ENCODE results near the gene PTPN9. TPM values are rescaled to one million over a fixed set of nuclear protein-coding genes. Genes with fewer than 3 reads are reported as not detected.

PTPN9 gene
- total and polyA plus RNA-seq, 2 of the 4 experiments (the other 2 are of a cell fraction) = 26.5 to 38.9 TPM

DNA sequence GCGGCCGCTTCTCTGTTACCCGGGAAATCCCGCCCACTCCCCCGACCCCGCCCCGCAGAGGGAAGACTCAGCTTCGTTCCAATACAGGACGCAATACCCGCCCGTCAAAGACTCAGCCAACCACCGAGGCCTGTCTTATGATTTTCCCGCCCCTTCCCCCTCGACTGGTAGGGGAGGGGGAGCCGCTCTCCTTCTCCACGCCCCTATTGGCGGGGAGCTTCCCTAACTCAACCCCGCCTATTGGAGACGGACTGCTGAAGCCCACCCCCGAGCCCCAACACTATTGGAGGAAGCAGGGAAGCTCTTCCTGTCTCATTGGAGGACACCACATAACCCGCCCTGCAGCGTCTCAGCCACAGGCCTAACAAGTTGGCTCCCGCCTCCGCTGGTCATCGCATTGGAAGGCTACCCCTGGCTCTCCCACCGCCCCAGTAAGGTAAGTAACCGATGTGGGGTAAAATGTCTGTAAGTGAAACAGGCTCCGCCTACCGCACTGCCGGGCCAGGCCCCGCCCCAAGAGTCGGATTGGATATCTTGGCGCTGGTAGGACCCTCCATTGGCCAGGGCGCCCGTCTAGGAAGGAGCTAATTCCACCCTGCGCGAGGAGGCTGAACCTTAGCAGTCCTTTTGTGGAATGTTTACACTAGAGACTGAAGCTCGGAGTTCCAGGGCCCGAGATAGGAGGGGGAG, 127.3 kb downstream of the PTPN9 start, which contains the start of gene SIN3A:
SIN3A (minus strand) TSS at position 17 of the 690 bp plus-strand sequence. CDS start 21,315 bp downstream, outside the sequence.
- peak within 1 kb of the TSS; percentile 84 for H3K4me3 ChIP-seq (ENCODE audit: insufficient read depth, low read depth, low read length)
- H3K4me1 ChIP-seq (ENCODE audit: control insufficient read depth, insufficient read depth, low read length) = peaks cover 8% of the 10 kb centered on the region
- WGBS, 2 experiments (ENCODE audit: extremely low coverage in 2 of 2, insufficient read length in 1 of 2) = no CpG with 5 or more reads among the region's 39 CpGs
- H2BK20ac ChIP-seq (ENCODE audit: low read depth, low read length) = no peak within 1 kb of the TSS
- H3K36me3 ChIP-seq (ENCODE audit: control insufficient read depth, insufficient read depth, low read length) = 0 out of 2 replicates have a peak, but pooled peaks cover 2% of the 10 kb centered on the region
- CTCF ChIA-PET = interaction anchor here (0.6 to 2.5 kb wide), 2 partner anchors 84 to 1216 kb away, joined by 3 to 8 read pairs; partner anchors contain the start of gene CCDC33
- peaks cover 5% of the 10 kb centered on the region; the same call in 1 of the 2 replicates for H3K9me1 ChIP-seq (ENCODE audit: insufficient read depth, low read length)
- H3K18ac ChIP-seq (ENCODE audit: low read depth, low read length) = peak within 1 kb of the TSS; percentile 65
- peak within 1 kb of the TSS; percentile 91 for H3K14ac ChIP-seq (replicated peaks; ENCODE audit: low read depth, low read length)
- peak within 1 kb of the TSS; percentile 98 for H3K27ac ChIP-seq (ENCODE audit: insufficient read depth, low read length)
- peak within 1 kb of the TSS; percentile 90 for H2AK5ac ChIP-seq (ENCODE audit: low read depth, low read length)
- peak within 1 kb of the TSS; percentile 79 for H4K91ac ChIP-seq (ENCODE audit: insufficient read depth, low read depth, low read length)
- dilution Hi-C loops (cut with HindIII; ENCODE audit: low sequenced_read_pairs, unreplicated experiment) (no loop called here), intact Hi-C loops (cut with micrococcal nuclease) (loop anchor here (5.0 to 10.0 kb wide), 2 partner anchors 185 to 427 kb away; partner anchors contain the start of gene PPCDC), in situ Hi-C loops (cut with MboI; ENCODE audit: low sequenced_read_pairs) (no loop called here)
- peak within 1 kb of the TSS; percentile 22; the same call in 1 of the 3 replicates for H2BK15ac ChIP-seq (ENCODE audit: low read depth, low read length)
- peak within 1 kb of the TSS; percentile 7; the same call in 1 of the 2 replicates for H2BK120ac ChIP-seq (ENCODE audit: low read depth, low read length)
- DNase-seq (peak; percentile 100), ATAC-seq (ENCODE audit: low read depth) (peak; percentile 43)
- peaks cover 48% of the 10 kb centered on the region for H4K20me1 ChIP-seq (ENCODE audit: insufficient read depth, low read length)
- peak within 1 kb of the TSS; percentile 35 for H4K5ac ChIP-seq (ENCODE audit: low read depth, low read length)
- H3K23ac ChIP-seq (ENCODE audit: low read depth, low read length) = peak within 1 kb of the TSS; percentile 89
- H4K8ac ChIP-seq (ENCODE audit: low read depth in 2 of 2, low read length in 2 of 2) = peak within 1 kb of the TSS; percentile 79 to 94; a peak in 3 of 4 replicates
- H3K9me3 ChIP-seq (ENCODE audit: control insufficient read depth, insufficient read depth, low read length) = no peaks in the 10 kb centered on the region
- peak within 1 kb of the TSS; percentile 92 for H2AFZ ChIP-seq (replicated peaks; ENCODE audit: low read length, poor library complexity)
- H2AK9ac ChIP-seq (replicated peaks; ENCODE audit: low read depth, low read length, poor library complexity) = peak within 1 kb of the TSS; percentile 85
- no TSS peak for BruUV-seq (replicated peaks)
- H3K4ac ChIP-seq (ENCODE audit: low read depth, low read length) = peak within 1 kb of the TSS; percentile 88
- peak within 1 kb of the TSS; percentile 97 for H2BK5ac ChIP-seq (ENCODE audit: low read depth, low read length, poor library complexity, severe bottlenecking)
- H3K4me2 ChIP-seq (ENCODE audit: low read depth, low read length) = peak within 1 kb of the TSS; percentile 99
- peaks cover 11 to 42% of the 10 kb centered on the region in 2 experiments; a peak in 3 of 4 replicates for H3K79me1 ChIP-seq (ENCODE audit: low read depth in 1 of 2, low read length in 2 of 2)
- peak within 1 kb of the TSS; percentile 95 for H3K9ac ChIP-seq (ENCODE audit: low read depth, low read length)
- no peaks in the 10 kb centered on the region for H3K27me3 ChIP-seq (ENCODE audit: control insufficient read depth, insufficient read depth, low read length)
- TF ChIP-seq BHLHE40 (IDR thresholded peaks at IDR 0.05; ENCODE audit: low read depth, low read length) = no peak
- TF ChIP-seq MAZ (IDR thresholded peaks at IDR 0.05; ENCODE audit: borderline replicate concordance, low read depth, low read length) = peak; percentile 90
- H3K56ac ChIP-seq (ENCODE audit: extremely low read depth, insufficient read depth, low read length) = peak within 1 kb of the TSS; percentile 91
- POLR2A ChIA-PET (ENCODE audit: unreplicated experiment) = interaction anchor here (0.6 to 1.1 kb wide), 4 partner anchors 16 to 163 kb away, joined by 3 to 34 read pairs (median 3); no protein-coding TSS in a partner anchor
